Measurements from ENCODE around the gene TCTN1. TPM values are rescaled to one million over a fixed set of nuclear protein-coding genes. Genes with fewer than 3 reads are reported as not detected.

Gene TCTN1
- total RNA-seq, 4 donors from 2014 or later: 19.4 to 32.5 (median 30.5) TPM

DNA sequence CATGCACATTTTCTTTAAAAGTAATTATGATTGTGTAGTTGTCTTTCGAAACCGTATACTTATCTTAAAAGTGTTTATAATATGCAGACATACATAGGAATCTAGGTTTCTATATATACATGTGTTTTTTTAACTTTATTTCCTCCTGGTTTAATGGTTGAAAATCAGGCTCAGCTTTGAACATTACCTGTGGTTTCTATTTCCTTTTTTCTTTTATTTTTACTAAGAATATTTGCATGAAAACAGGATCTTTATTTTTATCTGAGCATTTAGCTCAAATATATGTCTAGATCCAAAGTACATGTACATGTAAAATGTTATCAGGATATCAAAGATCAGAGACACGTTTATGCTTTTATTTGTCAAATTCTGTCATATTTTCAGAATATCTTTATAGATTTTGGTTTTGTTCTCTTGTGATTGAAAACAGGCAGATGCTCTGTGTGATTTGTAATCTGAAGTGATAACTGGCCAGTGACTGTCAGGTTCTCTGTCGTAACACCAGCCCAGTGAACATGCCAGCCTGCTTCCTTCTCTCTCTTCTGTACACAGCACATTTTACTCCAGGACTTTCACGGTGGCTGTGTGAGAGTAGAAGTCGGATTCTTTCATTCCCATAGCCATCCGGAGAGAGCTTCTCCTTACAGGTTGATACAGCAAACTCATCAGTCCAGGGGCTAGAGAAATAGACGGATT lies 13.7 kb downstream of the TCTN1 start:
- Histone ChIP-seq H3K27ac (no peak overlapping the region), H3K27me3 (no peaks in the 10 kb centered on the region), H3K4me3 (no peak overlapping the region), H3K9me3 (no peaks in the 10 kb centered on the region), H3K4me1 (no peaks in the 10 kb centered on the region), H3K36me3 (peaks cover 0 to 76% of the 10 kb centered on the region in 2 donors)
- WGBS, 2 donors (ENCODE audit: low coverage in 1 of 2): 79 to 87% methylated on average over 8 of the region's 8 CpGs
- TF ChIP-seq POLR2A (IDR thresholded peaks at IDR 0.05): no peak
- no peak for ATAC-seq

DNA sequence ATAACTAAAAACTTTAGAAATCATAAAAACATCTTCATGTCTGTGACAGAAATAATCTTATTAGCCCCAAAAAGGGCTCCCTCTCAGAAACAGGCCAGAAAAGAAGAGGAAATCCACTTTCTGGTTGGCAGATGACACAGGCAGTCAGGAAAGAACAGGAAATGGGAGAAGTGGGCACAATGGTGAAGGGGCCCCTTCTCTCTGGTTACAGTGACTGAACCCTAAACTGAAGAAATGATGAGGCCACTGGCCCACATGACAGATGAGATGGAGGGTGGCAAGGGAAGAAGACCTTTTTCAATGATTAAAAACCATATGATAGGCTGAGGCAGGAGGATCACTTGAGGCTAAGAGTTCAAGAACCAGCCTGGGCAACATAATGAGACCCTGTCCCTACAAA lies 21.1 kb downstream of the TCTN1 start:
- ATAC-seq: no peak
- H3K9me3 ChIP-seq: no peaks in the 10 kb centered on the region
- no peak for TF ChIP-seq POLR2A (IDR thresholded peaks at IDR 0.05)
- TF ChIP-seq EP300 (IDR thresholded peaks at IDR 0.05): no peak
- TF ChIP-seq, protein P1, sequence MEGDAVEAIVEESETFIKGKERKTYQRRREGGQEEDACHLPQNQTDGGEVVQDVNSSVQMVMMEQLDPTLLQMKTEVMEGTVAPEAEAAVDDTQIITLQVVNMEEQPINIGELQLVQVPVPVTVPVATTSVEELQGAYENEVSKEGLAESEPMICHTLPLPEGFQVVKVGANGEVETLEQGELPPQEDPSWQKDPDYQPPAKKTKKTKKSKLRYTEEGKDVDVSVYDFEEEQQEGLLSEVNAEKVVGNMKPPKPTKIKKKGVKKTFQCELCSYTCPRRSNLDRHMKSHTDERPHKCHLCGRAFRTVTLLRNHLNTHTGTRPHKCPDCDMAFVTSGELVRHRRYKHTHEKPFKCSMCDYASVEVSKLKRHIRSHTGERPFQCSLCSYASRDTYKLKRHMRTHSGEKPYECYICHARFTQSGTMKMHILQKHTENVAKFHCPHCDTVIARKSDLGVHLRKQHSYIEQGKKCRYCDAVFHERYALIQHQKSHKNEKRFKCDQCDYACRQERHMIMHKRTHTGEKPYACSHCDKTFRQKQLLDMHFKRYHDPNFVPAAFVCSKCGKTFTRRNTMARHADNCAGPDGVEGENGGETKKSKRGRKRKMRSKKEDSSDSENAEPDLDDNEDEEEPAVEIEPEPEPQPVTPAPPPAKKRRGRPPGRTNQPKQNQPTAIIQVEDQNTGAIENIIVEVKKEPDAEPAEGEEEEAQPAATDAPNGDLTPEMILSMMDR (IDR thresholded peaks at IDR 0.05): no peak
- no peak for TF ChIP-seq POLR2AphosphoS5 (IDR thresholded peaks at IDR 0.05)
- no peak overlapping the region for H3K27ac ChIP-seq
- peaks cover 0 to 55% of the 10 kb centered on the region in 2 donors for H3K36me3 ChIP-seq
- H3K4me1 ChIP-seq: peaks cover 0 to 15% (median 4%) of the 10 kb centered on the region in 3 donors
- no peaks in the 10 kb centered on the region for H3K27me3 ChIP-seq
- H3K4me3 ChIP-seq: no peak overlapping the region

DNA sequence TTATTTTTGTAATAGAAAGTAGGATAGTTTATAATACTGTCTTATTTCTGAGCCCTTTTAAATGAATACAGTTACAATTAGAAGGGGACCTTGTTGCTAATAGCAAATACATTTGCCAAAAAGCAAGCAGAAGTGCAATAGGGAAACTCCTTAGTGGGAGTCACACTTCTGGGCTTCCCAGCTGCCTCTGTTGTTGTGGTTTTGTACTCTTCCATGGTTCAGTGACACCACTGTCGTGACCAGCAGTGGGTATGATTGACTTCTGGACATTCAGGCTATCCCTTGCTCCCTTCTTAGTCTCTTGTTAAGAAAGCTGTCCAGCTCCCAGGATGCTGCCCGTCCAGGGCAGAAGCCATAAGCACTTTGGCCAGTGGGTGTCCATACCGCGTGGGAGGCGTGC lies 22.6 kb downstream of the TCTN1 start:
- TF ChIP-seq, protein P1 (IDR thresholded peaks at IDR 0.05): no peak
- TF ChIP-seq POLR2AphosphoS5 (IDR thresholded peaks at IDR 0.05): no peak
- TF ChIP-seq POLR2A (IDR thresholded peaks at IDR 0.05): no peak
- TF ChIP-seq EP300 (IDR thresholded peaks at IDR 0.05): no peak
- no peaks in the 10 kb centered on the region for H3K9me3 ChIP-seq
- H3K4me3 ChIP-seq: no peak overlapping the region
- peaks cover 0 to 30% (median 4%) of the 10 kb centered on the region in 3 donors for H3K4me1 ChIP-seq
- ATAC-seq: no peak
- peaks cover 0 to 50% of the 10 kb centered on the region in 2 donors for H3K36me3 ChIP-seq
- no peak overlapping the region for H3K27ac ChIP-seq
- 100% methylated on average over 2 to 5 of the region's 5 CpGs for WGBS, 2 donors (ENCODE audit: low coverage in 1 of 2)
- H3K27me3 ChIP-seq: no peaks in the 10 kb centered on the region

DNA sequence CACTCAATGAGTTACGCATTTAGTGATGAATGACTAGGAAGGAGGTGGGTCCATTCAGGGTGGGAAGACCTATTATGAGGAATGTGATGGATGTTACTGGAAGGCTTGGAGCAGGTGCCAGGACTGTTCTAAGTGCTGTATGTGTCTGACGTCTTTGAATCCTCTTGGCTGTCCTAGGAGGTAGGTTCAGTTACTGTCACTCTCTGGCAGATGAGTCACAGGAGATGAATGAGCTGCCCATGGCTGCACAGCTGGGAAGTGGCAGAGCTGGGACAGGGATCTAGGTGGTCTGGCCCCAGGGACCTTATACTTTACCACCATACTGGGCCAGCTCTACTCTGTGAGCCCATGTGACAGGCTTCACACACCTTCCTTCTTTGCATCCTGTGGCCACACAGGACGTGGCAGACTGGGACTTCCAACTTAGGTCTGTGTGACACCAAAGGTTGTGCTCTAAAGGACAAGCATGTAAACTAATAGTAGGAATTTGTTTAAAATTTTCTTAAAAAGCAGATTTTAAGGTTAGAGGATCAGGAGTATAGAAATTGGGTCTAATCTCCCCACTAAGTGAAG lies 24.0 kb downstream of the TCTN1 start:
- H3K4me3 ChIP-seq: no peak overlapping the region
- peaks cover 0 to 39% of the 10 kb centered on the region in 2 donors for H3K36me3 ChIP-seq
- H3K9me3 ChIP-seq: no peaks in the 10 kb centered on the region
- H3K27ac ChIP-seq: no peak overlapping the region
- no peak for TF ChIP-seq POLR2AphosphoS5 (IDR thresholded peaks at IDR 0.05)
- TF ChIP-seq, protein P1 (IDR thresholded peaks at IDR 0.05): no peak
- no peak for TF ChIP-seq EP300 (IDR thresholded peaks at IDR 0.05)
- no peak for TF ChIP-seq POLR2A (IDR thresholded peaks at IDR 0.05)
- ATAC-seq: no peak
- 90 to 100% methylated on average over 1 to 2 of the region's 3 CpGs for WGBS, 2 donors (ENCODE audit: low coverage in 1 of 2)
- H3K27me3 ChIP-seq: no peaks in the 10 kb centered on the region
- peaks cover 0 to 35% (median 4%) of the 10 kb centered on the region in 3 donors for H3K4me1 ChIP-seq

DNA sequence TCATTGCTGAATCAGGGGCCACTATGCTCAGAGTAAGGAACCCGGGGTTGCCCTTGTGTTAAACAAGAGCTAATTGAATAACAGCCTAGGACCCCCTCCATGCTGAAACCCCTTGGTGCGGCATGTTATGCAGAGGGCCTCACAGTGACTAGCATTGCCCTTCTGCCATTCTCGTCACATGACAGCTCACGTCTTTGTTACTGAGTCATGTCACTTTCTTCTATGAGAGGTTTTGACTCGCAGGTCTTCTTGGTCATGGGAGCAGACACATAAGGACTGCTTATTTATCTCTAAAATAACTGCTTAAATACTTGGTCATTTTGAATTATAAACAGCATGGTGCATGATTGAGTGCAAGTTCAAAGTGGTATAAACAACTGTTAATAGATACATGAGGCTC lies 24.9 kb downstream of the TCTN1 start:
- peaks cover 0 to 35% (median 4%) of the 10 kb centered on the region in 3 donors for H3K4me1 ChIP-seq
- TF ChIP-seq, protein P1 (IDR thresholded peaks at IDR 0.05): no peak
- TF ChIP-seq EP300 (IDR thresholded peaks at IDR 0.05) (no peak), POLR2A (IDR thresholded peaks at IDR 0.05) (no peak), POLR2AphosphoS5 (IDR thresholded peaks at IDR 0.05) (no peak)
- 72 to 80% methylated on average over 1 to 5 of the region's 5 CpGs for WGBS, 2 donors (ENCODE audit: low coverage in 1 of 2)
- no peaks in the 10 kb centered on the region for H3K9me3 ChIP-seq
- H3K27me3 ChIP-seq: no peaks in the 10 kb centered on the region
- ATAC-seq: no peak
- H3K36me3 ChIP-seq: peaks cover 0 to 30% of the 10 kb centered on the region in 2 donors
- H3K4me3 ChIP-seq: no peak overlapping the region
- H3K27ac ChIP-seq: peak overlapping the region in 1 of 4 donors; percentile 18

All from gastroesophageal sphincter (tissue), 4 donors.